NB4 (cell line): ENCODE results near the gene IQCC.

Experiments used
- DNase-seq: peaks from one replicate; pipeline ENCODE4 v3.0.0; 2010; ENCODE audit warnings: low read depth
- H3K4me3 ChIP-seq: one replicate; pipeline ENCODE4 v1.5.1; 2011; ENCODE audit warnings: mild to moderate bottlenecking, low read depth, low read length, moderate library complexity
- CTCF ChIP-seq: IDR thresholded peaks from one replicate; pipeline ENCODE4 v1.5.1; 2012; ENCODE audit warnings: low read depth, low read length
- MAX ChIP-seq: IDR thresholded peaks from 2 replicates; pipeline ENCODE4 v1.6.1; 2011; ENCODE audit warnings: low read depth, low read length
- MYC ChIP-seq: IDR thresholded peaks from 2 replicates; pipeline ENCODE4 v1.6.1; 2011; ENCODE audit warnings: low read depth, low read length
- POLR2A ChIP-seq: IDR thresholded peaks from 2 replicates; pipeline ENCODE4 v1.6.1; 2011; ENCODE audit warnings: mild to moderate bottlenecking; ENCODE audit not compliant: insufficient read length; ENCODE audit errors: extremely low read depth

The IQCC gene

GRCh38 chr1:32204943-32205361, 519 bp upstream of the IQCC start:
- H3K4me3 ChIP-seq: peak overlapping the region; percentile 79
- no peak for DNase-seq
- no peak for TF ChIP-seq MAX
- no peak for TF ChIP-seq CTCF
- no peak for TF ChIP-seq POLR2A
- no peak for TF ChIP-seq MYC

- TF ChIP-seq MAX: no peak
- no peak for TF ChIP-seq CTCF
- no peak for TF ChIP-seq MYC
- TF ChIP-seq POLR2A: no peak
- no peak overlapping the region for H3K4me3 ChIP-seq
- DNase-seq: no peak
These were observed 3.0 kb downstream of the IQCC start for GRCh38 chr1:32208469-32208868.

GRCh38 chr1:32208891-32209328, 3.4 kb downstream of the IQCC start, which contains the start of gene DCDC2B:
Gene DCDC2B (plus strand): TSS chr1:32209089. CDS start chr1:32209094, 5 bp downstream.
- no peak for DNase-seq
- H3K4me3 ChIP-seq: no peak within 1 kb of the TSS
- TF ChIP-seq POLR2A (no peak), CTCF (no peak), MAX (no peak), MYC (no peak)

GRCh38 chr1:32215629-32216480, 10.4 kb downstream of the IQCC start:
- no peak overlapping the region for H3K4me3 ChIP-seq
- DNase-seq: peak; percentile 68
- TF ChIP-seq CTCF (peak; percentile 72), POLR2A (no peak)

GRCh38 chr1:32216566-32216965, 11.1 kb downstream of the IQCC start:
- DNase-seq: no peak
- H3K4me3 ChIP-seq: no peak overlapping the region
- no peak for TF ChIP-seq MYC
- TF ChIP-seq CTCF: no peak
- TF ChIP-seq MAX: no peak
- TF ChIP-seq POLR2A: no peak

- H3K4me3 ChIP-seq: no peak overlapping the region
- TF ChIP-seq POLR2A (no peak), MYC (no peak), MAX (no peak), CTCF (no peak)
- no peak for DNase-seq
These were observed 13.6 kb downstream of the IQCC start for GRCh38 chr1:32219022-32219421.
